Measurements from ENCODE around the gene MAGI2. TPM values are rescaled to one million over a fixed set of nuclear protein-coding genes. Genes with fewer than 3 reads are reported as not detected.

The MAGI2 gene
- total and polyA plus RNA-seq, 2 donors (not counting 3 experiments of a cell fraction or from before 2014, with no cell fraction given) = 0.28 to 6.0 TPM

- dilution Hi-C loops (cut with MboI; ENCODE audit: extremely low pct_ligation_motif_present, low sequenced_read_pairs) = no loop called here
- no peak for FAIRE-seq
- POLR2A ChIA-PET = no interaction called here
These were observed 1066.9 kb downstream of the MAGI2 start for GRCh38 chr7:78386520-78386919.

More at GRCh38 chr7:78386520-78386919, 1066.9 kb downstream of the MAGI2 start:
- no peak for DNase-seq (ENCODE audit: low read depth, low spot score)
- Histone ChIP-seq H3K9ac (replicated peaks; ENCODE audit: extremely low read depth, insufficient read depth, low read length) (no peak overlapping the region), H3K9me3 (replicated peaks; ENCODE audit: control insufficient read depth, insufficient read depth, low read length) (no peaks in the 10 kb centered on the region), H3K4me2 (ENCODE audit: insufficient read depth, low read length) (no peak overlapping the region), H3K36me3 (ENCODE audit: control insufficient read depth in 2 of 2, extremely low read depth in 1 of 2, insufficient read depth in 2 of 2, low read length in 2 of 2) (no peaks in the 10 kb centered on the region), H4K20me1 (replicated peaks; ENCODE audit: control insufficient read depth, extremely low read depth, insufficient read depth, low read length) (no peaks in the 10 kb centered on the region), H3K4me3 (replicated peaks in 1 of 3; ENCODE audit: insufficient read depth in 1 of 3, low read depth in 1 of 3, low read length in 3 of 3) (no peak overlapping the region), H3K4me1 (ENCODE audit: control insufficient read depth, extremely low read depth, insufficient read depth, low read length) (no peaks in the 10 kb centered on the region), H3K79me2 (ENCODE audit: control insufficient read depth, insufficient read depth, low read length) (no peaks in the 10 kb centered on the region), H3K27me3 (ENCODE audit: control insufficient read depth in 2 of 2, insufficient read depth in 2 of 2, low read length in 2 of 2) (no peaks in the 10 kb centered on the region), H3K27ac (ENCODE audit: insufficient read depth, low read depth, low read length) (no peak overlapping the region), H2AFZ (ENCODE audit: low read depth, low read length) (no peak overlapping the region), H3K9me1 (replicated peaks; ENCODE audit: control insufficient read depth, extremely low read depth, insufficient read depth, low read length) (no peaks in the 10 kb centered on the region)
- no TSS peak for BruUV-seq (replicated peaks)
- CTCF ChIA-PET = no interaction called here
- intact Hi-C loops (cut with micrococcal nuclease) = no loop called here
- TF ChIP-seq EZH2 (IDR thresholded peaks at IDR 0.05; ENCODE audit: borderline replicate concordance, low read depth, low read length, severe bottlenecking) (no peak), POLR2AphosphoS5 (IDR thresholded peaks at IDR 0.05; ENCODE audit: insufficient read depth, low read depth, low read length) (no peak), GATA2 (IDR thresholded peaks at IDR 0.05; ENCODE audit: insufficient read depth, insufficient read length, low read depth, low read length) (no peak), FOS (IDR thresholded peaks at IDR 0.05; ENCODE audit: borderline replicate concordance, insufficient read depth, low read length) (no peak), POLR2A (IDR thresholded peaks at IDR 0.05; ENCODE audit: low read depth, low read length) (no peak), MYC (IDR thresholded peaks at IDR 0.05; ENCODE audit: low read depth, low read length) (no peak), MAX (IDR thresholded peaks at IDR 0.05; ENCODE audit: insufficient read depth, insufficient read length) (no peak), CTCF (IDR thresholded peaks at IDR 0.05; ENCODE audit: extremely low read depth in 1 of 2, insufficient read depth in 1 of 2, low read depth in 1 of 2, low read length in 2 of 2) (no peak), JUN (IDR thresholded peaks at IDR 0.05; ENCODE audit: borderline replicate concordance, insufficient read depth, insufficient read length, low read depth) (no peak)
